C4-2B (cell line): ENCODE data around the gene GPR82.

Source experiments
- H3K27ac ChIP-seq: fragments of 450-650 bp; 2 replicates; pipeline ENCODE4 v1.5.1; 2017
- ZFX ChIP-seq: fragments of 450-650 bp; IDR thresholded peaks from 2 replicates; pipeline ENCODE4 v1.6.1; 2017
- TF ChIP-seq, protein P1 (sequence below): fragments of 450-650 bp; conservative IDR thresholded peaks from 2 replicates; pipeline ENCODE4 v1.5.1; 2017; ENCODE audit warnings: mild to moderate bottlenecking

Gene GPR82

DNA sequence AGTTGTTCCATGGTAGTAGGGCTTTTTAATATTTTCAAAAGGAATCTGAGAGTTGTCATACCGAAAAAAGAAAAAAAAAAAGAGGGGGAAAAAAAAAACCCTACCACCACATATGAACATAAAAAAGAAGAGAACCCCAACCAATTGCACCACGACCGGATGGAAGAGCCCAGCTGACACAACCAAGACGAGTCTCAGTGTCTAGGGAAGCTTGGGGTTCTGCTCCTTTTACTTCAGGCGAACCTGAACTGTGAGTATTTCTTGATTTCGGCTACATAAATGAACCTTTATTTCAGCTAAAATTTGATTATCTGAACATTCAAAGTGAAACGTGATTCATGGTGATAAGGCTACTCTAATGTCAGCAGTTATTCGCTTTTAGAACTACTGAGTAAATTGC, 35.1 kb upstream of the GPR82 start, which contains the start of gene GPR34:
Gene GPR34, plus strand, starts transcription at position 139 of the 400 bp plus-strand sequence. CDS start 6,661 bp downstream, outside the sequence.
- no peak for TF ChIP-seq ZFX
- TF ChIP-seq, protein P1, sequence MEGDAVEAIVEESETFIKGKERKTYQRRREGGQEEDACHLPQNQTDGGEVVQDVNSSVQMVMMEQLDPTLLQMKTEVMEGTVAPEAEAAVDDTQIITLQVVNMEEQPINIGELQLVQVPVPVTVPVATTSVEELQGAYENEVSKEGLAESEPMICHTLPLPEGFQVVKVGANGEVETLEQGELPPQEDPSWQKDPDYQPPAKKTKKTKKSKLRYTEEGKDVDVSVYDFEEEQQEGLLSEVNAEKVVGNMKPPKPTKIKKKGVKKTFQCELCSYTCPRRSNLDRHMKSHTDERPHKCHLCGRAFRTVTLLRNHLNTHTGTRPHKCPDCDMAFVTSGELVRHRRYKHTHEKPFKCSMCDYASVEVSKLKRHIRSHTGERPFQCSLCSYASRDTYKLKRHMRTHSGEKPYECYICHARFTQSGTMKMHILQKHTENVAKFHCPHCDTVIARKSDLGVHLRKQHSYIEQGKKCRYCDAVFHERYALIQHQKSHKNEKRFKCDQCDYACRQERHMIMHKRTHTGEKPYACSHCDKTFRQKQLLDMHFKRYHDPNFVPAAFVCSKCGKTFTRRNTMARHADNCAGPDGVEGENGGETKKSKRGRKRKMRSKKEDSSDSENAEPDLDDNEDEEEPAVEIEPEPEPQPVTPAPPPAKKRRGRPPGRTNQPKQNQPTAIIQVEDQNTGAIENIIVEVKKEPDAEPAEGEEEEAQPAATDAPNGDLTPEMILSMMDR = no peak
- H3K27ac ChIP-seq = no peak within 1 kb of the TSS

DNA sequence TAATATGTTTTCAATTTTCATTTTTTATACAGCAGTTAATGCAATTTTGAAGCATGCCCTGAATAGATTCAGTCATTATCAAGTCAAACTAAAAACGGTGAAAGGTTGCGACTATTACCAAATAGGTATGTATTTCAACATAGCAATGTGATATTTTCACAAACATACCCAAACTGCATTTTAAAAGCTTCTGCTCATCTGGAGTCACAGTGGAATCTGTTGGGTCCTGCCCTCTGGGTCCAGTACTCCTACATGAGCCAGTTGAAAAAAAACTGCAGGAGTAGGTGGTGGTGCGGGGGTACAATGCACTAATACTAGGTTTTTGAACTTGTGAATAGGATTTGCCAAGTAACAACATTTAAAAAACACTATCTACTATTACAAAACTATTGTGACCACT, 34.3 kb upstream of the GPR82 start:
- no peak overlapping the region for H3K27ac ChIP-seq
- TF ChIP-seq ZFX = no peak
- TF ChIP-seq, protein P1 = no peak

DNA sequence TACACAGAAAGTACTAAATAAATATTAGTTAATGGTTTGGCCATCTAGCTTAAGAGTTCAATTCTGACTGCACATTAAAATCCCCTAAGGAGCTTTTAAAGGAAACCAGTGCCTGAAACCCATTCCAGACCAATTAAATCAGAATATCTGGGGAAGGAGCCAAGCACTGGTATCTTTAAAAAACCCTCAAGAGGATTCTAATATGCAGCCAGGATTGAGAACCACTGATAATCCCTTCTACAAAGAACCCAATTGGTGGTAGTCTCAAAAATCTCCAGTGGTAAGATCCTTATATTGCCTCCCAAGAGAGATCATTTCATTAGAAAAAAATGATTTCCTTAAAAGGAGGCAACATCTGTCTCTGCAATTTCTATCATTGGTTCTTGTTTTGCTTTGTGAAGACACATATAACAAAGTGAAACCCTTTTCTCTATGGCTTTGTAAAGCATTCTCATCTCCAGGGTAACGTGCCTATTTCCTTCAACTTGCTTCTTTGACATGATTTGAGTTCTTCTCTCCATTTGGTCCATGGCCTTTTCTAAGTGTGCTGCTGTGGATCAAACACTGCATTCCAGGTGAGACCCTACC, 31.7 kb upstream of the GPR82 start:
- H3K27ac ChIP-seq = no peak overlapping the region
- no peak for TF ChIP-seq ZFX
- TF ChIP-seq, protein P1 = no peak

DNA sequence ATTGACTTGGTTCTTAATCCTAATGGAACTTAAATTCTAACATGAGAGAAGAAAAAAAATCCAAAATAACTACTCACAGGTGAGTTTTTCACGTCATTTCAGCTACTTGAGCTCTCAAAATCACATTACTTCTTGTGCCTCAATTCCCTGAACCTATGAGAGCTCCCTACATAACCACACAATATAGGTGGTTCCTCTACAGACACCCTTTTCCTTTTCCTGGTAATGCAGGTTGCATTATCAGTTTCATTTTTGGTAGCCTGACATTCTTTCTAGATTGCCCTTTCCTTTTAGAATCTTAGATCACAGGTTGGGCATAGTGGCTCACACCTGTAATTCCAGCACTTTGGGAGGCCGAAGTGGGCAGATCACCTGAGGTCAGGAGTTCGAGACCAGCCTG, 31.0 kb upstream of the GPR82 start:
- TF ChIP-seq, protein P1 = no peak
- no peak for TF ChIP-seq ZFX
- H3K27ac ChIP-seq = no peak overlapping the region

DNA sequence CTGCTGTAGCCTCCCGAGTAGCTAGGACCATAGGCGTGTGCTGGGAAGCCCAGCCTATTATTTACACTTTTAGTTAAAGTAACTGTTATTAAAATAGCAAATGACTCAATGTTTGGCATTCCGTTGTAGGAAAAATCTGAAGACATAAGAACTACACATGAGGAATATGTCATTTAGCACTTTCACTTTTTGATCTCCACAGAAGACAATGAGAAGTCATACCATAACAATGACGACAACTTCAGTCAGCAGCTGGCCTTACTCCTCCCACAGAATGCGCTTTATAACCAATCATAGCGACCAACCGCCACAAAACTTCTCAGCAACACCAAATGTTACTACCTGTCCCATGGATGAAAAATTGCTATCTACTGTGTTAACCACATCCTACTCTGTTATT, 28.6 kb upstream of the GPR82 start:
- H3K27ac ChIP-seq = no peak overlapping the region
- TF ChIP-seq ZFX = no peak
- TF ChIP-seq, protein P1 = no peak

DNA sequence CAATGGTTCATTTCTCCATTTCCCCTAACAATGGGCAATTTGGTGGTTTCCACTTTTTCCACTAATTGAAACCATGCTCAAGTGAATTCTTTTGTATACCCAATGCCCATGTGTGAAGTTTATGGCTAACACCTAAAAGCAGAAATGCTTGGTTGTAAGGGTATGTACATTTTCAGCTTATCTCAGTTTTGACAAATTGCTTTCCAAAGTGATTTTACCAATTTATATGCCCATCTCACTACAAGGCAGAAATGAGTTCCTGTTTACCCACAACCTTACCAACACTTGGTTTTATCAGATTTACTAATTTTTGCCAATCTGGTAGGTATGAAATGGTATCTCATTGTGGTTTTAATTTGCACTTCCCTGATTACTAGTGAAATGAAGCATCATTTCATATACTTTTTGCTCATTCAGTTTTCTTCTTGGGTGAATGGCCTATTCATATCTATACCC, 20.4 kb upstream of the GPR82 start:
- H3K27ac ChIP-seq = no peak overlapping the region
- TF ChIP-seq ZFX = no peak
- TF ChIP-seq, protein P1 = no peak

DNA sequence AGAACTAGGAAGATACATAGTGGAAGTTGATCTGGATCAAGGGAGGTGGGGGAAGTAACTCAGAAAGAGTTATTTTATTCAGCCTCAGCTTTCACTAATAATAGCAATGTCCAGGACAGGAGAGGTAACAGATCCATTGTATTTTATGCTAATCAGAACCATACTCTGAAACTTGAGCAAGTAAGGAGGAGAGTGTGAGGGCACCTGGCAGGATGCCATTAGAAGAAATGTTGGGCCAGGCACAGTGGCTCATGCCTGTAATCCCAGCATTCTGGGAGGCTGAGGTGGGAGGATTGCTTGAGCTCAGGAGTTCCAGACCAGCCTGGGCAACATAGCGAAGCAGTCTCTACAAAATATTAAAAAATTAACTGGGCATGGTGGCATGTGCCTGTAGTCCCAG, 18.9 kb upstream of the GPR82 start:
- TF ChIP-seq ZFX = no peak
- TF ChIP-seq, protein P1 = no peak
- H3K27ac ChIP-seq = no peak overlapping the region
